SJSA1 (cell line): Measurements from ENCODE around the gene FAM171A1. TPM values are rescaled to one million over a fixed set of nuclear protein-coding genes. Genes with fewer than 3 reads are reported as not detected.

Experiments used
- DNase-seq, 2 experiments: peaks; one replicate each; pipeline ENCODE4 v3.0.0-alpha.2; 2015 to 2020; ENCODE audit warnings: low spot score in 2 of 2, low read depth in 1 of 2
- H3K27ac ChIP-seq: fragments of 250-450 bp; sonication (Bioruptor Pico); 2 replicates; pipeline ENCODE4 v1.5.1; 2020; ENCODE audit warnings: mild to moderate bottlenecking, moderate library complexity
- H3K27me3 ChIP-seq: fragments of 250-450 bp; sonication (Bioruptor Pico); replicated peaks from 2 replicates; pipeline ENCODE4 v1.5.1; 2020; ENCODE audit warnings: mild to moderate bottlenecking, moderate library complexity
- H3K36me3 ChIP-seq: fragments of 250-450 bp; sonication (Bioruptor Pico); 2 replicates; pipeline ENCODE4 v1.5.1; 2020; ENCODE audit warnings: mild to moderate bottlenecking
- H3K4me1 ChIP-seq: fragments of 250-450 bp; sonication (Bioruptor Pico); replicated peaks from 2 replicates; pipeline ENCODE4 v1.6.1; 2021; ENCODE audit warnings: mild to moderate bottlenecking
- H3K4me3 ChIP-seq: fragments of 250-450 bp; sonication (Bioruptor Pico); 2 replicates; pipeline ENCODE4 v1.5.1; 2020; ENCODE audit warnings: mild to moderate bottlenecking
- H3K9me3 ChIP-seq: fragments of 250-450 bp; sonication (Bioruptor Pico); replicated peaks from 2 replicates; pipeline ENCODE4 v1.5.1; 2020; ENCODE audit warnings: mild to moderate bottlenecking
- total RNA-seq: library from RNA; depleted of rRNA; stranded (reverse); fragments of >200 nt; shearing (Covaris generic); gene quantifications from 2 replicates; pipeline ENCODE4 v1.2.3, GENCODE V29; 2014

The FAM171A1 gene
- total RNA-seq, 1 experiment from 2014 or later = 60.3 TPM

GRCh38 chr10:15367296-15368085, 3.6 kb downstream of the FAM171A1 start:
- no peaks in the 10 kb centered on the region for H3K9me3 ChIP-seq
- peaks cover 26% of the 10 kb centered on the region for H3K4me1 ChIP-seq
- H3K27me3 ChIP-seq = no peaks in the 10 kb centered on the region
- DNase-seq = no peak
- H3K4me3 ChIP-seq = no peak overlapping the region
- H3K36me3 ChIP-seq = peaks cover 25% of the 10 kb centered on the region
- no peak overlapping the region for H3K27ac ChIP-seq

DNA sequence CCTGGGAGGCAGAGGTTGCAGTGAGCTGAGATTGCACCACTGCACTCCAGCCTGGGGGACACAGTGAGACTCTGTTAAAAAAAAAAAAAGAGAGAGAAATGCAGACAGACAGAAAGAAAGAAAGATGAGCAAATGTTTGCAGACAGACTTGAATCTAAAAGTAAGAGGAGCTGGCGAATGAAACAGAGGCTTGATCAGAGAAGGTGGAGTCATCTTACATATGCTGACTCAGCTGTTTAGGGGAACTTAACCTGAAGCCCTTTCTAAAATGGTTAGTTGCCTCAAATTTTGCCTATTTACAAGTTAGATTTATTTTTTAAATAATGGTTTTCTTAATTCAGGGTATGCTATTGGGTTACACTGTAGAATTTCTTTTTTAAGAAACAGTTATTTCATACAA, 5.4 kb downstream of the FAM171A1 start:
- Histone ChIP-seq H3K4me3 (no peak overlapping the region), H3K9me3 (no peaks in the 10 kb centered on the region), H3K27ac (no peak overlapping the region), H3K4me1 (peaks cover 26% of the 10 kb centered on the region), H3K27me3 (no peaks in the 10 kb centered on the region), H3K36me3 (peaks cover 25% of the 10 kb centered on the region)
- no peak for DNase-seq

GRCh38 chr10:15364001-15364400, 7.1 kb downstream of the FAM171A1 start:
- Histone ChIP-seq H3K27ac (no peak overlapping the region), H3K4me1 (peaks cover 26% of the 10 kb centered on the region), H3K9me3 (no peaks in the 10 kb centered on the region), H3K4me3 (no peak overlapping the region), H3K36me3 (peaks cover 28% of the 10 kb centered on the region), H3K27me3 (no peaks in the 10 kb centered on the region)
- DNase-seq = no peak

DNA sequence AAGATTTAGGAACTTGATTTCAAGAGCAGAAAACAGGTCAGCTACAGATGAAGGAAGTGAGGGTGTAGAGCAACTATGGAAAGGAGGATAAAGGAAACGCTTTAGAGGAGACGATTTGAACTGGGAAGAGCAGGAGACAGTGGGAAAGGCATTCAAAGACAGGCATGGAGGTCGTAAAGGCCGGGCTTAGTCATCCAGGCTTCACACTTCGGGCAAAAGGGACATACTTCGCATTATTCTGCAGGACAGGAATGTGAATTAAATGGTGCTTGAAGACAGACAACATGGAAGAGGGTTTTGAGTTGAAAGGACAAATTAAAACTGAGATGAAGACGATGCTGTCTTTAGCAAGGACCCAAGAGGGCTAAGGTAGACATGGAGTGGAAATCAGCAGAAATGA, 8.1 kb downstream of the FAM171A1 start:
- Histone ChIP-seq H3K36me3 (peaks cover 24% of the 10 kb centered on the region; the same call in 1 of the 2 replicates), H3K9me3 (no peaks in the 10 kb centered on the region), H3K4me3 (no peak overlapping the region), H3K27me3 (no peaks in the 10 kb centered on the region), H3K27ac (peak overlapping the region; percentile 7), H3K4me1 (peaks cover 19% of the 10 kb centered on the region)
- peak; percentile 70 to 75 for DNase-seq

- no peak for DNase-seq
- no peaks in the 10 kb centered on the region for H3K27me3 ChIP-seq
- H3K36me3 ChIP-seq = peaks cover 28% of the 10 kb centered on the region; the same call in 1 of the 2 replicates
These were observed 10.0 kb downstream of the FAM171A1 start for GRCh38 chr10:15361131-15361530.

GRCh38 chr10:15360566-15360965, 10.5 kb downstream of the FAM171A1 start:
- H3K27me3 ChIP-seq = no peaks in the 10 kb centered on the region
- no peaks in the 10 kb centered on the region for H3K9me3 ChIP-seq
- peaks cover 19% of the 10 kb centered on the region for H3K4me1 ChIP-seq
- H3K36me3 ChIP-seq = peaks cover 28% of the 10 kb centered on the region; the same call in 1 of the 2 replicates
- H3K27ac ChIP-seq = no peak overlapping the region
- DNase-seq = no peak
- H3K4me3 ChIP-seq = no peak overlapping the region

More at GRCh38 chr10:15361131-15361530, 10.0 kb downstream of the FAM171A1 start:
- no peaks in the 10 kb centered on the region for H3K9me3 ChIP-seq
- H3K4me1 ChIP-seq = peaks cover 19% of the 10 kb centered on the region
- no peak overlapping the region for H3K27ac ChIP-seq
- H3K4me3 ChIP-seq = no peak overlapping the region

DNA sequence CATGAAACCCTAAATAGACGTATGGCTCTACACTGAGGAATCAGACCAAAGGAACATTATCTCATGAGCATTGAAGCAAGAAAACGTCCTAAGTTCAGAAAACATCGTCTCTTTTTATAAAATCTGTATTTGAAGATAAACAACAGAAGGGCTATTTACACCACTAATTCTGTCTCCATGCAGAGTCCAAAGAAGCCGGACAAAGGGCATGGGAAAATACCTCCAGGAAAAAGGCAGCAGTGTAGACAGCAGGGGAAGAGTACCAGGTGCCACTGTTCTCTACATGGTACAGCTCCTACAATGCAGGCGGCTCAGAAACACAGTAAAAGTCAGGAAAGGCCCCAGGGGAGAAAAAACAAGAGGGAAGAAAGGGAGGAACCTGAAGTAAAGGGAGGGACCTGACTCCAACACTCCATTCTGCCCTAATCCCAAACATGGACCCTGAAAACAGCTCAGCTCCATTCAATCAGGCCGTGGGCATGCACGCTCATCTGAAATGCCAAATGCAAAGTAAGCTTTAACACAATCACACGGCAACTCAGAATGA, 17.5 kb downstream of the FAM171A1 start:
- H3K4me3 ChIP-seq = no peak overlapping the region
- no peaks in the 10 kb centered on the region for H3K27me3 ChIP-seq
- peaks cover 9% of the 10 kb centered on the region; the same call in 1 of the 2 replicates for H3K36me3 ChIP-seq
- H3K4me1 ChIP-seq = no peaks in the 10 kb centered on the region
- no peak overlapping the region for H3K27ac ChIP-seq
- no peak for DNase-seq
- no peaks in the 10 kb centered on the region for H3K9me3 ChIP-seq

GRCh38 chr10:15352836-15353235, 18.3 kb downstream of the FAM171A1 start:
- H3K4me3 ChIP-seq = no peak overlapping the region
- H3K4me1 ChIP-seq = no peaks in the 10 kb centered on the region
- no peaks in the 10 kb centered on the region for H3K9me3 ChIP-seq
- DNase-seq = no peak
- no peak overlapping the region for H3K27ac ChIP-seq
- H3K36me3 ChIP-seq = peaks cover 9% of the 10 kb centered on the region; the same call in 1 of the 2 replicates
- no peaks in the 10 kb centered on the region for H3K27me3 ChIP-seq

DNA sequence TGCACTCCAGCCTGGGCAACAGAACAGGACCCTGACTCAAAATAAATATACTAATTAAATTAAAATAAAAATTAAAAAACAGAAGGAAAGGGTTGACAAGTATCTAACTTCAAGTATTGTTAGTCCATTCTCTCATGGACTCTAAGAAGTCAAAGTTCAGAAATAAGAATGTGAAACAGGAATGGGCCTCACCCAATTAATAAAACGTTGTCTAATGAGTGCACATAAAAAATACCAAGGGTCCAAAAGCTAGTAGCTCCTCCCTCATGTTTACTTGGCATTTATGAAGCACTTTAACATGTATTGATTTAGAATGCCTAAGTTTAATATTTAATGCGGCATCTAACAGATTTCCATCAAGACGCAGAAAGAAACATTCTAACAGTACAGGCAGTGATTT, 18.9 kb downstream of the FAM171A1 start:
- no peak overlapping the region for H3K4me3 ChIP-seq

DNA sequence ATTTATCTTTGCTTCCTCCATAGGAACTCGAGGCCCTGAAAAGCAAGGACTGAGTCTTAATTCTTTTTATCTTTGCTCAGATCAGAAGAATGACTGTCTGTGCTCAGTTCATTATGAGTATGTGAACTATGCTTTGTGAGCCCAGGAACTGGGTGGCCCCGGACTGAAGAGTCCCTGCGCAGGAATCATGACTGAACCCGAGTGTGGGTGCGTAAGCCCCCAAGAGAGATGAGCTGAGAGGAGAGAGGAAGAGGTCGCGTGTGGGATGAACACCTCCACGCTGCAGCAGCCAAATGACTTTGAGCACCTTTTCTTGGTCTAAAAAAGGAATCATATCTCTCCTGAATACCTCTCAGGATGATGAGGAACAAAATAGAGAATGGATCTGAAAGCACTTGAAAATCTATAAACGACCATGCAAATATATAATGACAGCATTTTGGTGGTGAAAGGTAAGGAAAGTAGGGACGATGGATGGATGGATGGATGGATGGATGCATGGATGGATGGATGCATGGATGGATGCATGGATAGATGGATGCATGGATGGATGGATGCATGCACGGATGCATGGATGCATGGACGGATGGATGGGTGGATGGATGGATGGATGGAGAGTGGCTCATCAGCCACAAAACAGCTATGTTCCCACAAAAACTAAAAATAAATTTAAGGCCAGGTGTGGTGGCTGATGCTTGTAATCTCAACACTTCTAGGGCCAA, 19.8 kb downstream of the FAM171A1 start:
- H3K36me3 ChIP-seq = 0 out of 2 replicates have a peak, but pooled peaks cover 6% of the 10 kb centered on the region
- H3K27ac ChIP-seq = no peak overlapping the region
- no peak for DNase-seq
- no peaks in the 10 kb centered on the region for H3K9me3 ChIP-seq
- H3K27me3 ChIP-seq = no peaks in the 10 kb centered on the region
- no peak overlapping the region for H3K4me3 ChIP-seq
- H3K4me1 ChIP-seq = no peaks in the 10 kb centered on the region

More for the DNA sequence above, 18.9 kb downstream of the FAM171A1 start:
- H3K36me3 ChIP-seq = peaks cover 6% of the 10 kb centered on the region; the same call in 1 of the 2 replicates
- DNase-seq = no peak
- H3K9me3 ChIP-seq = no peaks in the 10 kb centered on the region
- no peaks in the 10 kb centered on the region for H3K27me3 ChIP-seq
- H3K4me1 ChIP-seq = no peaks in the 10 kb centered on the region
- no peak overlapping the region for H3K27ac ChIP-seq

DNA sequence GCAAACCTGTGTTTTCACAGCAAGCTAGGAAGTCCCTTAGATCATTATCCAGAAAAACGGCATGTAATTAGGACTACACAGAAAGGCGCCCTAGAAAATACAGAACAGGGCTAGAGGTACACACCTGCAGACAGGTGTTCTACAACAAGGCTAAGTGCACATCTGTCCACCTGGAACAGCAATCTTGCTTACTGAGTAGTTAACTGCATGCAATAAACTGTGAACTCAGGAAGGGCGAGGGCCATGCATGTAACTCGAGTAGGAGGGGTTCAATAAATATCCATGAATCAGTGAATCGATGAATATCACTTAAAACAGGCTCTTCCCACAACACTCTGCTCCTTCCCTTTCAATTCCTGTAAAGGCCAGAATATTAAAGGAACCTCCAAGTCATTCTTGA, 22.0 kb downstream of the FAM171A1 start:
- H3K4me3 ChIP-seq = no peak overlapping the region
- no peak overlapping the region for H3K27ac ChIP-seq
- no peak for DNase-seq
- H3K36me3 ChIP-seq = no peaks in the 10 kb centered on the region
- peaks cover 6% of the 10 kb centered on the region for H3K4me1 ChIP-seq
- no peaks in the 10 kb centered on the region for H3K27me3 ChIP-seq
- H3K9me3 ChIP-seq = no peaks in the 10 kb centered on the region

GRCh38 chr10:15348579-15348978, 22.5 kb downstream of the FAM171A1 start:
- H3K4me1 ChIP-seq = peaks cover 6% of the 10 kb centered on the region
- H3K9me3 ChIP-seq = no peaks in the 10 kb centered on the region
- no peak for DNase-seq
- no peaks in the 10 kb centered on the region for H3K36me3 ChIP-seq
- H3K27me3 ChIP-seq = no peaks in the 10 kb centered on the region
- no peak overlapping the region for H3K4me3 ChIP-seq
- no peak overlapping the region for H3K27ac ChIP-seq

- Histone ChIP-seq H3K27ac (no peak overlapping the region), H3K4me3 (no peak overlapping the region), H3K4me1 (peaks cover 6% of the 10 kb centered on the region), H3K36me3 (no peaks in the 10 kb centered on the region), H3K9me3 (no peaks in the 10 kb centered on the region), H3K27me3 (no peaks in the 10 kb centered on the region)
- DNase-seq = no peak
These were observed 23.9 kb downstream of the FAM171A1 start for GRCh38 chr10:15347150-15347549.
